ENCODE measurements around the gene RORB. TPM values are rescaled to one million over a fixed set of nuclear protein-coding genes. Genes with fewer than 3 reads are reported as not detected.
"Not testable (repeated sequence)": the region's sequence is repeated elsewhere in the genome, so short reads cannot be mapped to it uniquely, and the experiment has no call there.

RORB gene
- total and polyA plus RNA-seq, 8 donors: 0.14 to 5.2 (median 0.22) TPM

DNA sequence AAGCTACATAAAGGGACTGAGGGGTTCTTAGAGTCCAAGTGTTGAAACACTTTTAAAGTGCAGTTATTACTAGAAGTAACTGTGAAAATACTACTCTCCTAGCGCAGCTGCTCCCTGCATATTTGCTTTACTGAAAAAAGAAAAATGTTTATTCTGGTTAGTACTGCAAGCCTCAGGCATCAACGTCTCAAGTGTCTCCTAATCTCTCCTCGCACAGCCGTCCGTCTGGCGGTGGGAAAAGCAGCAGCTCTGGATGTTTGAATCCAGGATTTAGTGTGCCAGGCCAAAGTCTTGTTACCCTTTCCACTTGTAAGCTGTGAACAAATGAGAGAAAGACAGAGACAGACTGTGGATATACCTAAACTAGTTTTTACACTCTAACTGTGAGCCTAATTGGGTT is 31.1 kb downstream of the RORB start:
- peak; percentile 76 for ATAC-seq
- H3K27me3 ChIP-seq: no peaks in the 10 kb centered on the region
- H3K36me3 ChIP-seq: no peaks in the 10 kb centered on the region
- TF ChIP-seq, protein P1, sequence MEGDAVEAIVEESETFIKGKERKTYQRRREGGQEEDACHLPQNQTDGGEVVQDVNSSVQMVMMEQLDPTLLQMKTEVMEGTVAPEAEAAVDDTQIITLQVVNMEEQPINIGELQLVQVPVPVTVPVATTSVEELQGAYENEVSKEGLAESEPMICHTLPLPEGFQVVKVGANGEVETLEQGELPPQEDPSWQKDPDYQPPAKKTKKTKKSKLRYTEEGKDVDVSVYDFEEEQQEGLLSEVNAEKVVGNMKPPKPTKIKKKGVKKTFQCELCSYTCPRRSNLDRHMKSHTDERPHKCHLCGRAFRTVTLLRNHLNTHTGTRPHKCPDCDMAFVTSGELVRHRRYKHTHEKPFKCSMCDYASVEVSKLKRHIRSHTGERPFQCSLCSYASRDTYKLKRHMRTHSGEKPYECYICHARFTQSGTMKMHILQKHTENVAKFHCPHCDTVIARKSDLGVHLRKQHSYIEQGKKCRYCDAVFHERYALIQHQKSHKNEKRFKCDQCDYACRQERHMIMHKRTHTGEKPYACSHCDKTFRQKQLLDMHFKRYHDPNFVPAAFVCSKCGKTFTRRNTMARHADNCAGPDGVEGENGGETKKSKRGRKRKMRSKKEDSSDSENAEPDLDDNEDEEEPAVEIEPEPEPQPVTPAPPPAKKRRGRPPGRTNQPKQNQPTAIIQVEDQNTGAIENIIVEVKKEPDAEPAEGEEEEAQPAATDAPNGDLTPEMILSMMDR (IDR thresholded peaks at IDR 0.05): no peak
- H3K9me3 ChIP-seq: no peaks in the 10 kb centered on the region
- H3K4me1 ChIP-seq: no peaks in the 10 kb centered on the region
- H3K4me3 ChIP-seq: no peak overlapping the region
- H3K27ac ChIP-seq: no peak overlapping the region
- peak in 2 of 4 donors; percentile 28 to 32 for DNase-seq
- intact Hi-C loops (cut with DNase I): no loop called here

DNA sequence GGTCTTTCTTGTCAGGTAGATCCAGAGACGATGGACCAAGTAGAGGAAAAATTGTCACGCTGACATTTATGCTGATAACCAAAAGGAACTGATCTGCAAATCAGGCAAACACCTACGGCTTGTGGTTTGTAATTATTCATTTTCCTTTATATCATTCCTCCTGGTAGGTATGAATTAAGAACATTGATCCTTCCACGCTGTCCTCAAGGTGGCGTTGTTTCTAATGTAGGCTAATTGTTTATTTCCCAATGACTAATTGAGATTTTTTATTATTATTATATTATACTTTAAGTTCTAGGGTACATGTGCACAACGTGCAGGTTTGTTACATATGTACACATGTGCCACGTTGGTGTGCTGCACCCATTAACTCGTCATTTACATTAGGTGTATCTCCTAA is 33.3 kb downstream of the RORB start:
- ATAC-seq; H3K36me3 ChIP-seq; H3K27me3 ChIP-seq; H3K4me3 ChIP-seq; H3K4me1 ChIP-seq; H3K27ac ChIP-seq; DNase-seq; intact Hi-C loops (cut with DNase I); H3K9me3 ChIP-seq: not testable (repeated sequence)

DNA sequence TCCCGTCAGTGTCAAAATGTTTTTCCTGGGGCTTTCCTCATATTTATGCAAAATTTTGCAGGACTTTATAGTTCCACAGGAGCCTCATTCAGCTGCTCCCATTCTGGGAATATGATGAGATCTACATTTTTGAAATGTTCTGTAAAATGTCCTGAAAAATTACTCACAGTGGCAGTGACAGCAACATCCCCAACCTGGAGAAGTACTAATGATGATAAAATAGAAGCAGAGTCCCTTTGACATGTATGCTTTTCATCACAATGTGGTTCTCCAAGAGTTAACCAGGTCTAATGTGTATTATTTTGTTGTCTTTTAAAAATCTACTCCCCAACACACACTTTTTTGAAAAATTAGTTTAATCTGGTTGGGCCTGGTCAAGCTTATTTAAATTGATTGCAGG is 36.1 kb downstream of the RORB start:
- DNase-seq (no peak), ATAC-seq (no peak)
- intact Hi-C loops (cut with DNase I): no loop called here
- TF ChIP-seq, protein P1 (IDR thresholded peaks at IDR 0.05): no peak
- Histone ChIP-seq H3K9me3 (no peaks in the 10 kb centered on the region), H3K27me3 (no peaks in the 10 kb centered on the region), H3K36me3 (no peaks in the 10 kb centered on the region), H3K4me1 (no peaks in the 10 kb centered on the region), H3K27ac (no peak overlapping the region), H3K4me3 (no peak overlapping the region)

DNA sequence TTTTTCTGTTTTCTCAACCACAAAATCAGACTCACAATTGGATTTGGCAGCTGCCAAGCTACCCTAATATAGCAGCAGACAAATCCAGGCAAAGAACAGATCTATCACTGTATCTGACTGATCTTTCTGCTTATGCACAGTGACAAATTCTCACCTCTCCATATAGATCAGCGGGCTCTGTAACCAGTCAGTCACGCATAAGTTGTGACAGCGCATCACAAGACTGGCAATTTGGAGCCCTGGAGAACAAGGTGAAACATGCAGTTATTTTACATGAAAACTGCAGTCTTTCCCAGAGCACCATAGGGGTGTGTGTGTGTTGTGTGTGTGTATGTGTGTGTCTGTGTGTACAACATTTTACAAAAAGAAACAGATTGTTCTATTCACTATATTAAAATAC is 37.7 kb downstream of the RORB start:
- intact Hi-C loops (cut with DNase I): no loop called here
- Histone ChIP-seq H3K27ac (no peak overlapping the region), H3K4me1 (no peaks in the 10 kb centered on the region), H3K9me3 (no peaks in the 10 kb centered on the region), H3K36me3 (no peaks in the 10 kb centered on the region), H3K27me3 (no peaks in the 10 kb centered on the region), H3K4me3 (no peak overlapping the region)
- TF ChIP-seq, protein P1 (IDR thresholded peaks at IDR 0.05): no peak
- DNase-seq: no peak
- ATAC-seq: no peak

DNA sequence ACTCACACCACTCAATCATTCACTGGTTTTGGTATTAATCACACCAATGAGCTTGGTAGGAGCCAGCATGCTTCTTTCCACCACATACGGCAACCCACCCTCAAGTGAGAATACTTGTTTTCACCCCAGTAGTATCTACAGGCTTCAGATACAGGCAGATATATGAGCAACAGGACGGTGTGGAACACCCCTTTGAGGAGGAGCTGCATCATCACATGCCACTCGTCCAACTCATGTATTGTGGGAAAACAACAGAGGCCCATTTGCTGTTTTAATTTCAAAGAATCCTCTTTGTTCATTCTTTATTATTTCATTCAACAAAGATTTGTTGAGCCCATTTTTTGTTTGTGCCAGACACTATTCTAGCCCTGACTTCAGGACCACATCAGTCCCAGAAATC is 46.0 kb downstream of the RORB start:
- Histone ChIP-seq H3K4me3 (no peak overlapping the region), H3K9me3 (no peaks in the 10 kb centered on the region), H3K4me1 (no peaks in the 10 kb centered on the region), H3K27ac (no peak overlapping the region), H3K27me3 (no peaks in the 10 kb centered on the region), H3K36me3 (no peaks in the 10 kb centered on the region)
- ATAC-seq: no peak
- intact Hi-C loops (cut with DNase I): no loop called here
- TF ChIP-seq, protein P1 (IDR thresholded peaks at IDR 0.05): no peak
- no peak for DNase-seq

DNA sequence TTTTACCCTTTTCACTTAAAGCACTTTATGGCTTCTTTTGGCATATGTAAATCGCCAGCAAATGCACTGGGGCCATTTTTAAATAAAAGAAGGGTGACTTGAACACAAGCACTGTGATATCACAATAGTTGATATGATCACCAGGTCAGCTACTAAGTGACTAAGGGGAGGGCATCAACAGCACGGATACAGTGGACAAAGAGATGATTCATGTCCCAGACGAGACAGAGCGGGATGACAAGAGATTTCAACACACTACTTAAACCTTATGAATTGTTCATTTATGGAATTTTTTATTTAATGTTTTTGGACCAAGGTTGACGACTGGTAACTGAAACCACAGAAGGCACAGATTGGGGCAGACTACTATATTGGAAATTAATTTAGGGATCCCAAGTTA is 54.1 kb downstream of the RORB start:
- Histone ChIP-seq H3K4me1 (no peaks in the 10 kb centered on the region), H3K27me3 (no peaks in the 10 kb centered on the region), H3K36me3 (no peaks in the 10 kb centered on the region), H3K9me3 (no peaks in the 10 kb centered on the region), H3K27ac (no peak overlapping the region), H3K4me3 (no peak overlapping the region)
- ATAC-seq (no peak), DNase-seq (no peak)
- intact Hi-C loops (cut with DNase I): no loop called here
- TF ChIP-seq, protein P1 (IDR thresholded peaks at IDR 0.05): no peak

All from left lung (tissue), 10 donors.